ENCODE measurements around the gene CYP51A1. TPM values are rescaled to one million over a fixed set of nuclear protein-coding genes. Genes with fewer than 3 reads are reported as not detected.

Gene CYP51A1
- polyA plus RNA-seq, 2 of the 4 experiments (the other 2 are of a cell fraction), result 12.6 to 57.3 TPM

- Histone ChIP-seq H3K27ac (no peak overlapping the region), H3K4me2 (no peak overlapping the region), H3K4me1 (no peaks in the 10 kb centered on the region), H3K9me3 (no peaks in the 10 kb centered on the region), H3K4me3 (no peak overlapping the region)
- ChIA-PET CTCF (interaction anchor here (0.6 kb wide), 1 partner anchor 1911 kb away, joined by 3 read pairs; no protein-coding TSS in a partner anchor), POLR2A (no interaction called here)
- ATAC-seq, result no peak
- WGBS (ENCODE audit: missing lambda C conversion rate), result 4% methylated on average over 1 of the region's 1 CpG
- TF ChIP-seq RNF2 (IDR thresholded peaks at IDR 0.05; ENCODE audit: borderline replicate concordance, low read depth) (no peak), CHD4 (IDR thresholded peaks at IDR 0.05; ENCODE audit: borderline replicate concordance) (no peak), FOSL2 (IDR thresholded peaks at IDR 0.05) (no peak), FOSL2 (CRISPR knock-in tag; IDR thresholded peaks at IDR 0.05) (no peak), FOSB (CRISPR knock-in tag; IDR thresholded peaks at IDR 0.05) (no peak), CBX8 (IDR thresholded peaks at IDR 0.05) (no peak), TFCP2L1 (CRISPR knock-in tag; IDR thresholded peaks at IDR 0.05) (no peak), ZFP36 (IDR thresholded peaks at IDR 0.05; ENCODE audit: borderline replicate concordance, partially characterized antibody) (no peak), ZSCAN20 (CRISPR knock-in tag; IDR thresholded peaks at IDR 0.05) (no peak), MAX (IDR thresholded peaks at IDR 0.05) (no peak)
- no peak for DNase-seq (ENCODE audit: low read depth in 1 of 2, low spot score in 1 of 2)
- FAIRE-seq, result no peak
Observed at GRCh38 chr7:92161271-92161670, 27.0 kb upstream of the CYP51A1 start.

GRCh38 chr7:92158660-92159575, 24.6 kb upstream of the CYP51A1 start:
- ChIA-PET POLR2A (no interaction called here), CTCF (interaction anchor here (1.6 kb wide), 1 partner anchor 20 kb away, joined by 3 read pairs; the partner anchor contains the start of gene LRRD1)
- no peak for TF ChIP-seq KDM5A (IDR thresholded peaks at IDR 0.05)
- no peak for TF ChIP-seq RAD21 (conservative IDR thresholded peaks at IDR 0.05 in 1 of 2, IDR thresholded peaks at IDR 0.05 in 1 of 2)
- Histone ChIP-seq H3K4me1 (no peaks in the 10 kb centered on the region), H3K4me3 (no peak overlapping the region), H3K9me3 (no peaks in the 10 kb centered on the region), H3K27ac (no peak overlapping the region), H3K4me2 (no peak overlapping the region)
- ATAC-seq (no peak), FAIRE-seq (no peak), DNase-seq (ENCODE audit: low read depth in 1 of 2, low spot score in 1 of 2) (no peak)
- 52% methylated on average over 2 of the region's 3 CpGs for WGBS (ENCODE audit: missing lambda C conversion rate)

GRCh38 chr7:92156990-92157389, 22.7 kb upstream of the CYP51A1 start:
- Histone ChIP-seq H3K9me3 (no peaks in the 10 kb centered on the region), H3K4me1 (no peaks in the 10 kb centered on the region), H3K4me3 (no peak overlapping the region), H3K27ac (no peak overlapping the region), H3K4me2 (no peak overlapping the region)
- DNase-seq (ENCODE audit: low read depth in 1 of 2, low spot score in 1 of 2) (no peak), FAIRE-seq (no peak), ATAC-seq (no peak)
- CTCF ChIA-PET, result interaction anchor here (1.4 kb wide), 1 partner anchor 22 kb away, joined by 4 read pairs; the partner anchor contains the start of gene LRRD1
- TF ChIP-seq EHMT2 (IDR thresholded peaks at IDR 0.05; ENCODE audit: low read depth) (no peak), SMC3 (IDR thresholded peaks at IDR 0.05) (no peak), RARB (CRISPR knock-in tag; IDR thresholded peaks at IDR 0.05) (no peak), JUN (IDR thresholded peaks at IDR 0.05) (no peak), MAZ (IDR thresholded peaks at IDR 0.05; ENCODE audit: borderline replicate concordance, low read depth, low read length) (no peak), HOXA7 (CRISPR knock-in tag; IDR thresholded peaks at IDR 0.05) (no peak), HES2 (IDR thresholded peaks at IDR 0.05) (no peak), ESRRA (IDR thresholded peaks at IDR 0.05; ENCODE audit: borderline replicate concordance, low read length) (no peak), HEYL (CRISPR knock-in tag; IDR thresholded peaks at IDR 0.05) (no peak), EHF (CRISPR knock-in tag; IDR thresholded peaks at IDR 0.05) (no peak), KDM5A (IDR thresholded peaks at IDR 0.05) (no peak), HOXB13 (CRISPR knock-in tag; IDR thresholded peaks at IDR 0.05; ENCODE audit: low read depth) (no peak), GATA3 (IDR thresholded peaks at IDR 0.05; ENCODE audit: borderline replicate concordance) (no peak), PBX3 (IDR thresholded peaks at IDR 0.05) (no peak)
- POLR2A ChIA-PET, result no interaction called here
